Stomach smooth muscle (tissue), 2 donors: ENCODE results near the gene KRTCAP2.
A peak's percentile ranks its signal among the peaks of the same experiment; 100 is the strongest.

ENCODE experiments used
- H3K27ac ChIP-seq: one replicate; pipeline ENCODE4 v1.7.0; 2013; ENCODE audit warnings: mild to moderate bottlenecking, low read length, inconsistent platforms
- H3K27me3 ChIP-seq, 2 donors: one replicate each; pipeline ENCODE4 v1.7.0; 2013; ENCODE audit warnings: low read length in 2 of 2; ENCODE audit not compliant: insufficient read depth in 2 of 2, control insufficient read depth in 1 of 2
- H3K36me3 ChIP-seq, 2 donors: one replicate each; pipeline ENCODE4 v1.7.0; 2013; ENCODE audit warnings: low read length in 2 of 2; ENCODE audit not compliant: control insufficient read depth in 2 of 2, insufficient read depth in 2 of 2
- H3K4me1 ChIP-seq: one replicate; pipeline ENCODE4 v1.7.0; 2013; ENCODE audit warnings: low read length; ENCODE audit not compliant: control insufficient read depth, insufficient read depth
- H3K4me3 ChIP-seq, 2 donors: one replicate each; pipeline ENCODE4 v1.7.0; 2013; ENCODE audit warnings: low read length in 2 of 2
- H3K9ac ChIP-seq, 2 donors: one replicate each; pipeline ENCODE4 v1.7.0; 2013; ENCODE audit warnings: low read length in 2 of 2, mild to moderate bottlenecking in 1 of 2
- H3K9me3 ChIP-seq, 2 donors: one replicate each; pipeline ENCODE4 v1.7.0; 2013; ENCODE audit warnings: low read length in 2 of 2; ENCODE audit not compliant: control insufficient read depth in 2 of 2
- donor health status: healthy.
- donor health status: Pancreatic carcinoma.

Gene KRTCAP2

DNA sequence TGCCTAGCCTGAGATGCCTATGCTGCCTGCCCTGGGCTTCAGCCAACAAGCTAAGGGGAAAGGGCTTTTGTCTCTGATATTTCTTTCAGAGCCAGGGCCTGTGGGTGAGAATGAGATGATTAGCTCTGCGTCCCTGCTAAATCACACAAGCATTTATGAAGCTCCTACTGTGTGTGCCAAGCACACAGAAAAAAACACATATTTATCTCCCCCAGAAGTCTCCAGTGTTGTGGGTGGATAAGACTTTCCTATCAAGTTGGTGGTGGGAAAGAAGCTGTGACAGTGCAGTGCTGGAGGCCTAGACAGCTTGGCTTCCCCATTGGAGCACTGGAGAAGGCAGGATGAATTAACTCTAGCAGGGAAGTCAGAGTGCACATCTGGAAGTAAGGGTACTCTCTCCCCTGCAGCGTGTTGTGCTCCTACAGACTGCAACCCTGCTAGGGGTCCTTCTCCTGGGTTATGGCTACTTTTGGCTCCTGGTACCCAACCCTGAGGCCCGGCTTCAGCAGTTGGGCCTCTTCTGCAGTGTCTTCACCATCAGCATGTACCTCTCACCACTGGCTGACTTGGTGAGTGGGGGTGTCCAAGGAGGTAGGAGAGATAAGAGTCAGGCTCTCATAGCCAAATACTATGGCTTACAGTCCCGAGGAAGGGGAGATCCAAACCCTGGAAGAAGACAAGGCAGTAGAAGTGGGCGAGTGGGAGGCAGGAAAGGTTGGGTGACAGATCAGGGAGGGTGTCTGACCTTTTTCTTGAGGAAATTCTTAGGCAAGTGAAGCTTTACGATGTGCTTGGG is 35.8 kb downstream of the KRTCAP2 start:
- no peaks in the 10 kb centered on the region for H3K9me3 ChIP-seq
- H3K4me3 ChIP-seq: peak overlapping the region in 1 of 2 donors; percentile 64
- peaks cover 19 to 23% of the 10 kb centered on the region in 2 donors for H3K36me3 ChIP-seq
- no peak overlapping the region for H3K27ac ChIP-seq
- H3K4me1 ChIP-seq: peaks cover 33% of the 10 kb centered on the region
- H3K27me3 ChIP-seq: no peaks in the 10 kb centered on the region
- H3K9ac ChIP-seq: peak overlapping the region in 1 of 2 donors; percentile 55

DNA sequence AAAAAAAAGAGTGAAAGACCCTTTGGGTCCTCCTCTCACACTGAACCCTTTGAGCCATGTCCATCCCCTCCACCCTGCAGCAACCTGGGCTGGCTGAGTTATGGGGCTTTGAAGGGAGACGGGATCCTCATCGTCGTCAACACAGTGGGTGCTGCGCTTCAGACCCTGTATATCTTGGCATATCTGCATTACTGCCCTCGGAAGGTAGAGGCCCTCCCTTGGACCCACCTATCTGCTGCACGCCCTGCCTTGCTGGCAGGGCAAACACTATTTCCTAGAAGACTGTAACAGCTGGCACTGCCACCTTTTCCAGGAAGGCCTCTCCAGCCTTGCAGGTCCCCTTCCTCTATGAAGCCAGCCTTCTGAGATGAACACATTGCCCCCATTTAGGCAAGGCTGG is 36.4 kb downstream of the KRTCAP2 start:
- Histone ChIP-seq H3K9ac (peak overlapping the region in 1 of 2 donors; percentile 55), H3K36me3 (peaks cover 21 to 25% of the 10 kb centered on the region in 2 donors), H3K9me3 (no peaks in the 10 kb centered on the region), H3K27ac (peak overlapping the region; percentile 98), H3K27me3 (no peaks in the 10 kb centered on the region), H3K4me3 (peak overlapping the region in 1 of 2 donors; percentile 64), H3K4me1 (peaks cover 36% of the 10 kb centered on the region)

DNA sequence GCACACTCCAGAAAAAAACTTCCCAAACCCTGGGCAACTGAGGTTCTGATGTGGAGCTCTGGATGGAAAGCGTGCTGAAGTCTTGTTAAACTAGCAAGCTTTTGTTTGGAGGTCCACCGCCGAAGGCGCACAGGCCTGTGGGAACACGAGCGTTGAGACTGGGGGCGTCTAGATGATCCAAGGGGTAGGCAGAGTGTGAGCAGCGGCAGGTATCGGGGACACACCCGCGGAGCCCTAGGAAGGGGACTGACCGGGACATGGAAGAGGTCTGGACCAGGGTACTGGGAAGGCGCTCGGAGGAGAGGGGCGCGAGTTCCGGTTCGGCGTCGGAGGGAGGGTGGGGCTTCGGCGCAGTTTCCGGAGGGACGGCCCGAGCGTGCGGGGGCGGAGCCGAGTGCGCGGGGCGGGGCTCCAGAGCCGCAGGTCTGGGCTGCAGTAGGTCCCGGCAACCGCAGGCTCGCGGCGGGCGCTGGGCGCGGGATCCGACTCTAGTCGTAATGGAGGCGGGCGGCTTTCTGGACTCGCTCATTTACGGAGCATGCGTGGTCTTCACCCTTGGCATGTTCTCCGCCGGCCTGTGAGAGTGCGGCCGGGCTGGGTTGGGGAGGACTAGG is 37.6 kb downstream of the KRTCAP2 start, which contains the start of gene SLC50A1:
SLC50A1 (plus strand) TSS at position 438 of the 614 bp plus-strand sequence; CDS start at position 498, 60 bp downstream.
- Histone ChIP-seq H3K4me3 (peak within 1 kb of the TSS; percentile 89 to 95), H3K9me3 (no peaks in the 10 kb centered on the region), H3K9ac (peak within 1 kb of the TSS; percentile 97 to 99), H3K27ac (peak within 1 kb of the TSS; percentile 98), H3K36me3 (peaks cover 24 to 30% of the 10 kb centered on the region in 2 donors), H3K27me3 (no peaks in the 10 kb centered on the region), H3K4me1 (peaks cover 48% of the 10 kb centered on the region)

DNA sequence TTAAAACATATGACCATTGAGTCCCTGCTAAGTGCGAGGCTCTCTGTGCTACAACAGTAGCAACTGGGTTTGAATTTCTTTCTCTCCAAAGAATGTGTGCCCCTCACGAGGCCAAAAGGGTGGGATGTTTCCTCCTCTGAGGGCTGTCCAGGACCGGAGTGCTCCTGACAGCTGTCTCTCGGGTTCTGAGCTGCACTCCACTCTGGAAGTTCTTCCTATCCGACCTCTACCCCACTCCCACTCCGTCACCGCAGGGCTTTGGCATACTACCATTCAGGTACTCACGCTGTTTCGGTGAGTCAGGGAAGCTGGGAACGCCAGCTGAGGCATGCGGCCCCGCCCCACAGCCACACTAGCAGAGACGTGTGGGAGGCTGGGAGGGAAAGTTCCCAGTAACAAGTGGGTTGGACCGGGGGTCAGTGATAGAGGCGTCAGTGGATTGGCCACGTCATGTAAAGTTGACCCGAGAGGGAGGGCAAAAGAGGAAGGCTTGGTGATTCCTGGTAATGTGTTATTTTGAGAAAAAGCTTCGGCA is 38.2 kb downstream of the KRTCAP2 start:
- Histone ChIP-seq H3K9ac (peak overlapping the region; percentile 97 to 99), H3K27me3 (no peaks in the 10 kb centered on the region), H3K9me3 (no peaks in the 10 kb centered on the region), H3K4me3 (peak overlapping the region; percentile 75 to 95), H3K27ac (peak overlapping the region; percentile 98), H3K4me1 (peaks cover 53% of the 10 kb centered on the region), H3K36me3 (peaks cover 24 to 30% of the 10 kb centered on the region in 2 donors)

DNA sequence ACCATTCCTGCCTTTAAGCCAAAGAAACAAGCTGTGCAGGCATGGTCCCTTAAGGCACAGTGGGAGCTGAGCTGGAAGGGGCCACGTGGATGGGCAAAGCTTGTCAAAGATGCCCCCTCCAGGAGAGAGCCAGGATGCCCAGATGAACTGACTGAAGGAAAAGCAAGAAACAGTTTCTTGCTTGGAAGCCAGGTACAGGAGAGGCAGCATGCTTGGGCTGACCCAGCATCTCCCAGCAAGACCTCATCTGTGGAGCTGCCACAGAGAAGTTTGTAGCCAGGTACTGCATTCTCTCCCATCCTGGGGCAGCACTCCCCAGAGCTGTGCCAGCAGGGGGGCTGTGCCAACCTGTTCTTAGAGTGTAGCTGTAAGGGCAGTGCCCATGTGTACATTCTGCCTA is 38.8 kb downstream of the KRTCAP2 start:
- Histone ChIP-seq H3K27ac (peak overlapping the region; percentile 98), H3K4me3 (peak overlapping the region in 1 of 2 donors; percentile 75), H3K9ac (peak overlapping the region; percentile 97 to 99), H3K36me3 (peaks cover 24 to 30% of the 10 kb centered on the region in 2 donors), H3K27me3 (no peaks in the 10 kb centered on the region), H3K4me1 (peaks cover 53% of the 10 kb centered on the region), H3K9me3 (no peaks in the 10 kb centered on the region)

DNA sequence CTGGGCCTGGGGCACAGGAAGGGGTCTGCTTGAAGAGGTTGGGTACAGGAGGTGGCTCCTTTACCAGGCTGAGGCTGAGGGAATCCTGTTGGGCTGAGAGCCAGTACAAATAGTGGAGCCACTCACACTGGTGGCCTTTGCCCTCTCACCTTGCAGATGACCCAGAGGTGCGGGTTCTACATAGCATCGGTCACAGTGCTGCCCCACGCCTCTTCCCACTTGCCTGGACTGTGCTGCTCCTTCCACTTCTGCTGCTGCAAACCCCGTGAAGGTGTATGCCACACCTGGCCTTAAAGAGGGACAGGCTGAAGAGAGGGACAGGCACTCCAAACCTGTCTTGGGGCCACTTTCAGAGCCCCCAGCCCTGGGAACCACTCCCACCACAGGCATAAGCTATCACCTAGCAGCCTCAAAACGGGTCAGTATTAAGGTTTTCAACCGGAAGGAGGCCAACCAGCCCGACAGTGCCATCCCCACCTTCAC is 39.3 kb downstream of the KRTCAP2 start:
- H3K9ac ChIP-seq: no peak overlapping the region
- H3K27ac ChIP-seq: peak overlapping the region; percentile 98
- H3K27me3 ChIP-seq: no peaks in the 10 kb centered on the region
- peaks cover 53% of the 10 kb centered on the region for H3K4me1 ChIP-seq
- H3K36me3 ChIP-seq: peaks cover 24 to 30% of the 10 kb centered on the region in 2 donors
- H3K4me3 ChIP-seq: no peak overlapping the region
- no peaks in the 10 kb centered on the region for H3K9me3 ChIP-seq

DNA sequence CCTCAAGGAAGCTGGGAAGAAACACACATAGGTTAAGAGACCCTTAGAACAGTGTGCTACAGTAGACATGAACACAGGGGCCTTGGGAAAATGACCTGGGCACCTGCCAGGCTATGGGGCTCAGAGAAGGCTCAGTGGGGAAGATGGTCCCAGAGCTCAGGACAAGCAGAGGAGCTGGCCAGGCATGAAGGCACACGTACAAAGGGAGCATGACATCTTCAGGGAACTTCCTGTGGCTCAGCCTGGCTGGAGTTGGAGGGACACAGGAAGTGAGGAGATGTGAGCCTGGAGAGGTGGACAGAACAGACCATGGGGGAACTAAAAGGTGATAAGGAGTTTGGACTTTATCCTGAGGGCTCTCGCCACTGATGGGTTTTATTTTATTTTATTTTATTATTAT is 41.2 kb downstream of the KRTCAP2 start:
- peaks cover 62% of the 10 kb centered on the region for H3K4me1 ChIP-seq
- no peaks in the 10 kb centered on the region for H3K9me3 ChIP-seq
- no peak overlapping the region for H3K4me3 ChIP-seq
- no peaks in the 10 kb centered on the region for H3K27me3 ChIP-seq
- H3K36me3 ChIP-seq: peaks cover 23 to 24% of the 10 kb centered on the region in 2 donors
- peak overlapping the region; percentile 90 for H3K27ac ChIP-seq
- H3K9ac ChIP-seq: peak overlapping the region in 1 of 2 donors; percentile 85

DNA sequence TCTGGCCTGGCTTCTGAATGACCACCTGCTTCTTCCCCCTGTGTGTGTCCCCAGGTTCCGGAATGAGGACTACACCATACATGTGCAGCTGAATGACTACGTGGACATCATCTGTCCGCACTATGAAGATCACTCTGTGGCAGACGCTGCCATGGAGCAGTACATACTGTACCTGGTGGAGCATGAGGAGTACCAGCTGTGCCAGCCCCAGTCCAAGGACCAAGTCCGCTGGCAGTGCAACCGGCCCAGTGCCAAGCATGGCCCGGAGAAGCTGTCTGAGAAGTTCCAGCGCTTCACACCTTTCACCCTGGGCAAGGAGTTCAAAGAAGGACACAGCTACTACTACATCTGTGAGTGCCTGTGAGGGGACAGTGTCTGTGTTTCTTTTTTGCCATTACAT is 41.8 kb downstream of the KRTCAP2 start:
- Histone ChIP-seq H3K36me3 (peaks cover 23 to 24% of the 10 kb centered on the region in 2 donors), H3K27ac (peak overlapping the region; percentile 90), H3K9ac (peak overlapping the region; percentile 51 to 85), H3K4me1 (peaks cover 64% of the 10 kb centered on the region), H3K4me3 (peak overlapping the region; percentile 88 to 93), H3K27me3 (no peaks in the 10 kb centered on the region), H3K9me3 (no peaks in the 10 kb centered on the region)

DNA sequence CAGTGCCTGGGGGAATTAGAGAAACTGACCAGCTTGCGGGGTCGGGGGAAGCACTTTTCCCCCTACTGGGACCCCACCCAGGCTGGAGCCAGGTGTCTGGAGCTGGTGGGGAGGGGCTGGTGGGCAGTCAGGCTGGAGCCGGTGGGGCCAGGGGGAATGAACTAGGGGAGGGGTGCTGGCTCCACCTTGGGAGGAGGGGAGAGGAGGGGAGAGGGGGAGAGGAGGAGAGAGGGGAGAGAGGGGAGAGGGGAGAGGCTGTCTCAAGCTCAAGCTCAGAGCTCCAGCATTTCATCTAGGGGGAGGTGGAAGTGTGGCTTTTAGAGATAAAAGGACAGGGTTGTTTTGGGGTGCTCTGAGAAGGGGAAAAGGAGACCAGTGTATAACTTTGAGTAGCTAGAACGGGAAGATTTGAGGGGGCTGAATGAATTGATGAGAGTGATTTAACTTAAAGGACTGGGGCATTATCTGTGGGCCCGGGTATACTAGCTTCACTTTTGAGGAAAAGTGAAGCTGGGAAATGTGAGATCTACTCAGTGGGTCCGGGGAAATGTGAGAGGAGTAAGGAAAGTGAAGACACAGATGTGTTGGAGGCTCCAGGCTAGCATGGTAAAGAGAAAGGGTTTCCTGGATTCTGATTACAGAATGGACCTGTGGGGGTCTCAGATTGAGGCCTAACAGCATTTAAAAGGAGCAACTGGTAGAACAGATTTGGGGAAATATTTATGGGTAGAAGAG is 42.7 kb downstream of the KRTCAP2 start:
- H3K27me3 ChIP-seq: no peaks in the 10 kb centered on the region
- H3K36me3 ChIP-seq: peaks cover 23 to 24% of the 10 kb centered on the region in 2 donors
- H3K9ac ChIP-seq: peak overlapping the region; percentile 85 to 87
- peaks cover 69% of the 10 kb centered on the region for H3K4me1 ChIP-seq
- H3K4me3 ChIP-seq: peak overlapping the region; percentile 88 to 93
- H3K9me3 ChIP-seq: no peaks in the 10 kb centered on the region
- peak overlapping the region; percentile 90 for H3K27ac ChIP-seq
